Measurements from ENCODE around the gene TECTA. TPM values are rescaled to one million over a fixed set of nuclear protein-coding genes. Genes with fewer than 3 reads are reported as not detected.
"Not testable (repeated sequence)": the region's sequence is repeated elsewhere in the genome, so short reads cannot be mapped to it uniquely, and the experiment has no call there.

The TECTA gene
- total RNA-seq, 1 donor from 2014 or later, result 0.16 TPM

- no peaks in the 10 kb centered on the region for H3K36me3 Mint-ChIP-seq (ENCODE audit: low read depth)
- intact Hi-C loops (cut with micrococcal nuclease), result no loop called here
These were observed 120.6 kb downstream of the TECTA start for GRCh38 chr11:121221496-121222200.

GRCh38 chr11:121223161-121223560 lies 122.1 kb downstream of the TECTA start:
- Mint-ChIP-seq H3K27me3 (ENCODE audit: insufficient read depth) (peaks cover 5% of the 10 kb centered on the region), H3K36me3 (ENCODE audit: low read depth) (no peaks in the 10 kb centered on the region), H3K27ac (no peak overlapping the region), H3K4me1 (ENCODE audit: low read depth) (no peaks in the 10 kb centered on the region), H3K4me3 (no peak overlapping the region), H3K9me3 (no peaks in the 10 kb centered on the region)
- no peak for DNase-seq (ENCODE audit: low spot score)
- intact Hi-C loops (cut with micrococcal nuclease), result no loop called here

More at GRCh38 chr11:121221496-121222200, 120.6 kb downstream of the TECTA start:
- Mint-ChIP-seq H3K27me3 (ENCODE audit: insufficient read depth) (peaks cover 8% of the 10 kb centered on the region), H3K4me1 (ENCODE audit: low read depth) (no peaks in the 10 kb centered on the region), H3K27ac (no peak overlapping the region), H3K4me3 (no peak overlapping the region), H3K9me3 (no peaks in the 10 kb centered on the region)
- DNase-seq (ENCODE audit: low spot score), result no peak

GRCh38 chr11:121225382-121225781 lies 124.3 kb downstream of the TECTA start:
- no peak overlapping the region for H3K27ac Mint-ChIP-seq
- no peaks in the 10 kb centered on the region for H3K4me1 Mint-ChIP-seq (ENCODE audit: low read depth)
- intact Hi-C loops (cut with micrococcal nuclease), result no loop called here
- H3K4me3 Mint-ChIP-seq, result no peak overlapping the region
- no peaks in the 10 kb centered on the region for H3K36me3 Mint-ChIP-seq (ENCODE audit: low read depth)
- H3K27me3 Mint-ChIP-seq (ENCODE audit: insufficient read depth), result peaks cover 4% of the 10 kb centered on the region
- H3K9me3 Mint-ChIP-seq, result no peaks in the 10 kb centered on the region
- no peak for DNase-seq (ENCODE audit: low spot score)

- DNase-seq (ENCODE audit: low spot score), result no peak
- H3K27me3 Mint-ChIP-seq (ENCODE audit: insufficient read depth), result peaks cover 11% of the 10 kb centered on the region
- intact Hi-C loops (cut with micrococcal nuclease), result no loop called here
- no peaks in the 10 kb centered on the region for H3K4me1 Mint-ChIP-seq (ENCODE audit: low read depth)
- no peak overlapping the region for H3K27ac Mint-ChIP-seq
- no peaks in the 10 kb centered on the region for H3K36me3 Mint-ChIP-seq (ENCODE audit: low read depth)
- no peak overlapping the region for H3K4me3 Mint-ChIP-seq
- H3K9me3 Mint-ChIP-seq, result no peaks in the 10 kb centered on the region
These were observed 125.6 kb downstream of the TECTA start for GRCh38 chr11:121226415-121227263.

DNA sequence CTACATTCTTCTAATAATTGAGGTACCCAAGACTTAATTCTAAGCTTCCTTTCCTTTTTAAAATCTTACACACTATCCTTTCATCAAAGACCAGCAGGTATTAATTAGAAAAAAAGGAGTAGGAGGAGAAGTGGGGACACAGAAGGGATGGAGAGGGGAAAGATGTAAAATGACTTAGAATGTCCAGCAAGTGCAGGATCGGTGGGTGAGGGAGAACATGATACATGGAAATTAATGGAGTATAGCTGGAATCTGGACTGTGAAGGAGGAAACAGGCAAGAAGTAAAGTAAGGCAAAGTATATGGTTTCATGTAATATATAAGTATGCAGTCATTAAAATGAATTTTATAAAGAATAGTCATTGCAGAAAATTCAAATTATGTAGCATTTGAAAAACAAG lies 127.8 kb downstream of the TECTA start:
- Mint-ChIP-seq H3K4me1 (ENCODE audit: low read depth) (no peaks in the 10 kb centered on the region), H3K36me3 (ENCODE audit: low read depth) (no peaks in the 10 kb centered on the region), H3K27ac (no peak overlapping the region), H3K27me3 (ENCODE audit: insufficient read depth) (peaks cover 11% of the 10 kb centered on the region), H3K4me3 (no peak overlapping the region), H3K9me3 (no peaks in the 10 kb centered on the region)
- DNase-seq (ENCODE audit: low spot score), result no peak
- intact Hi-C loops (cut with micrococcal nuclease), result no loop called here

GRCh38 chr11:121229495-121230215 lies 128.6 kb downstream of the TECTA start:
- Mint-ChIP-seq H3K27me3 (ENCODE audit: insufficient read depth) (peaks cover 13% of the 10 kb centered on the region), H3K27ac (no peak overlapping the region), H3K4me3 (no peak overlapping the region), H3K9me3 (no peaks in the 10 kb centered on the region), H3K4me1 (ENCODE audit: low read depth) (no peaks in the 10 kb centered on the region), H3K36me3 (ENCODE audit: low read depth) (no peaks in the 10 kb centered on the region)
- intact Hi-C loops (cut with micrococcal nuclease), result no loop called here
- DNase-seq (ENCODE audit: low spot score), result no peak

DNA sequence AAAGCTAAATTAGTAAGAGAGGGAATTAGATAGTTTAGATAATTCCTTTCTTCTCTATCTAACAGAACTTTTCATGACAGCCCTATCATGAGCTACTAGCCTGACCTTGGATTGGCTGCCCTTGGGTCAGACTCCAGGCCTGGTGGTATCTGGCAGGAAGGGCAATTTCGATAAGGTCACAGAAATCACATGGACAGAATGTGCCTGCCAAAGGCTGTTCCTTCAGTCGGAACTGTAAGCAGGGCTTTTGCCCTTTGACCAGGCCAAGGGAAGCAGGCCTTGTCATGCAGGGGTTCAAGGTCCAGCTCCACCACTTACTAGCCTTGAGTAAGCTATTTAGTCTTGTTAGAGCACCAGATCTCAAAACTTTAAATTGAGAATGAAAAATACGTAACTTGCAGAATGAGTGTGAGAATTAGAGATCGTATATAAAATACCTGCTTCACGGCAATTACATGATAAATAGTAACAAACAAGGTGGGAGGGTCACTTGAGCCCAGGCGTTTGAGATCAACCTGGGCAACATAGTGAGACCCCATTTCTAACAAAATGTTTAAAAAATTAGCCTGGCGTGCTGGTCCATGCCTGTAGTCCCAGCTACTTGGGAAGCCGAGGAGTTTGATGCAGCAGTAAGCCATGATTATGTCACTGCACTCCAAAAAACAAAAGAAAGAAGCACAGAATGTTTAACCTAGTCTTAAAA lies 130.7 kb downstream of the TECTA start:
- no peak overlapping the region for H3K27ac Mint-ChIP-seq
- peaks cover 12% of the 10 kb centered on the region for H3K4me1 Mint-ChIP-seq (ENCODE audit: low read depth)
- H3K4me3 Mint-ChIP-seq, result no peak overlapping the region
- intact Hi-C loops (cut with micrococcal nuclease), result no loop called here
- no peak for DNase-seq (ENCODE audit: low spot score)
- no peaks in the 10 kb centered on the region for H3K36me3 Mint-ChIP-seq (ENCODE audit: low read depth)
- no peaks in the 10 kb centered on the region for H3K9me3 Mint-ChIP-seq
- peaks cover 15% of the 10 kb centered on the region for H3K27me3 Mint-ChIP-seq (ENCODE audit: insufficient read depth)

DNA sequence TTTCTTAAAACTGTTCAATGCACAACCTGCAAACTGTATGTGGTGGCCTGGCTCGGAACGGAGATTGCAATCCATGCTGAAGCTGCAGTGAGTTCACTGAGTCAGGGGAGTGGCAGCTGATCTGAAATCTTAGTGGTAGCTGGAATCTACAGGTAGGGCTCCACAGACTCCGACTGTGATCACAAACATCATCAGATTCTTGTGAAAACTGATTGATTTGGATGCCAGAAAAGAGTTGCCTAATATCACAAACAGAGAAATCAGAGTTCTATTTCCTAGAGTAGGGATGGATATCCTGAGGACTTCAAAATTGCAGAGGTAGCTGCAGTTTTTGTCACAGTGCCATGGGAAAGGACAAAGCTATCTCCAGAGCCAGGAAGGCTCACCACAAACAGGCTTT lies 134.0 kb downstream of the TECTA start:
- Mint-ChIP-seq H3K9me3 (no peaks in the 10 kb centered on the region), H3K4me3 (no peak overlapping the region), H3K4me1 (ENCODE audit: low read depth) (peaks cover 30% of the 10 kb centered on the region), H3K27me3 (ENCODE audit: insufficient read depth) (peaks cover 18% of the 10 kb centered on the region), H3K27ac (no peak overlapping the region), H3K36me3 (ENCODE audit: low read depth) (no peaks in the 10 kb centered on the region)
- intact Hi-C loops (cut with micrococcal nuclease), result no loop called here
- no peak for DNase-seq (ENCODE audit: low spot score)

DNA sequence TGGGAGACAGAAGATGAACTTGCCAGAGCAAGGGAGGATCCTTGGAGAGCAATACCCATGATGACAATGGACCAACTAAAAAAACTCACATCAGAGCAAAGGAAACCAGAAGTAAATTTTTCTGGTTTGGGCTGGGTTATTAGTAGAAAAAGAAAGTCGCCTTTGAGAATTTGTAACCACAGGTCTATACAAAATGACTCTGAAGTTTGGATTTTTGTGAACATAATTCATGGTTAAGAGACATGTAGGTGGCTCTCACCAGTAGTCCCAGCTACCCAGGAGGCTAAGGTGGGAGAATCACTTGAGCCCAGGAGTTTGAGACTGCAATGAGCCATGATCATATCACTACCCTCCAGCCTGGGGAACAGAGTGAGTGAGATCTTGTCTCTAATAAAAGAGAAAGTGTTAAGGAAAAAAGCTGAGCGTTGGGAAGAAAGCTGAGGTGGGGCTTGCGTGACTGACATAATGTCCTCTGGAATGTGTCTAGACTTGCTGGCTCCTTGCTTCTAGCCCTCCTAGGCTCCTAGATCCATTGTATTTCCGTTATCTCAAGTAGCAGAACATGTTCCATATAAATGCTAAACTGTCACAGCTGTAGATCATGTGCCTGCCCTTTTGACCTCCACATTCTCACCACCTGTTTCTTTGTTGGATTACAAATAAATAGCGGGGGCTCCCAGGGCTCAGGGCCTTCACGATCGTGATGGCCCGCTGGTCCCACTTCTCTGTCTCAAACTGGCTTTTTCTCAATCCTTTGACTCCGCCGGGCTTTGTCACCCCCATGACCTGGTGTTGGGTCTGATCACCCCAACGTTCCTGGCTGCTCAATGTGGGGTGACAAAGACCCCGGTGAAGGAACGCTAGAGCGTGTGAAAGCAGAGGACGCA lies 135.3 kb downstream of the TECTA start:
- Mint-ChIP-seq H3K9me3 (no peaks in the 10 kb centered on the region), H3K36me3 (ENCODE audit: low read depth) (no peaks in the 10 kb centered on the region), H3K27ac (no peak overlapping the region), H3K27me3 (ENCODE audit: insufficient read depth) (peaks cover 13% of the 10 kb centered on the region), H3K4me1 (ENCODE audit: low read depth) (peaks cover 30% of the 10 kb centered on the region), H3K4me3 (no peak overlapping the region)
- no peak for DNase-seq (ENCODE audit: low spot score)
- intact Hi-C loops (cut with micrococcal nuclease), result no loop called here

DNA sequence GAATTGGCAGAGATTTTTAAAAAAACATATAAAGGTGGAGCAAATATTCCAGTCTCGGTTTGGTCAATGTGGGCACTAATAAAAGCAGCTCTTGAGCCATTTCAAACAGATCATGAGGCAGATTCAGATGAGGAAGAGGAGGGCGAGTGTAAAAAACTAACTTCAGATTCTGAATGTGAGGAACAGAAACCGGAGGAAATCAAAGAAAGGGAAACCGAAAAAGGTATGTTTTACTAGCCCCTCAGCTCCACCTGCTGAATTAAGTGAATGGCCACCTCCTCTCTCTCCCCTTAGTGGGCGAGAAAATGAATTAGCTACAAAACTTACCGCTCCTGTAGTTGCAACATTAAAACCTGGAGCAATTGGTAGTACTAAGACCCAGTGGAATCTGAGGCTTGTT lies 136.2 kb downstream of the TECTA start:
- DNase-seq (ENCODE audit: low spot score); H3K27ac Mint-ChIP-seq; H3K4me3 Mint-ChIP-seq; H3K36me3 Mint-ChIP-seq (ENCODE audit: low read depth); H3K9me3 Mint-ChIP-seq; intact Hi-C loops (cut with micrococcal nuclease): not testable (repeated sequence)
- Mint-ChIP-seq H3K27me3 (ENCODE audit: insufficient read depth) (peaks cover 14% of the 10 kb centered on the region), H3K4me1 (ENCODE audit: low read depth) (peaks cover 30% of the 10 kb centered on the region)

- Mint-ChIP-seq H3K27ac (no peak overlapping the region), H3K27me3 (ENCODE audit: insufficient read depth) (peaks cover 16% of the 10 kb centered on the region), H3K9me3 (no peaks in the 10 kb centered on the region), H3K36me3 (ENCODE audit: low read depth) (no peaks in the 10 kb centered on the region), H3K4me1 (ENCODE audit: low read depth) (peaks cover 30% of the 10 kb centered on the region), H3K4me3 (no peak overlapping the region)
- DNase-seq (ENCODE audit: low spot score), result no peak
- intact Hi-C loops (cut with micrococcal nuclease), result loop anchor here (1.0 kb wide), 1 partner anchor 54 kb away; the partner anchor contains the start of gene SC5D
These were observed 136.9 kb downstream of the TECTA start for GRCh38 chr11:121237686-121238658.
